GM21723 (cell line): ENCODE data around the gene RPAIN.

Experiments
- ATAC-seq: cut with Tn5 transposase; IDR thresholded peaks from one replicate; pipeline ENCODE4 v1.9.1; 2021; ENCODE audit warnings: mild to moderate bottlenecking, moderate library complexity; ENCODE audit not compliant: unreplicated experiment

Gene RPAIN, protein sequence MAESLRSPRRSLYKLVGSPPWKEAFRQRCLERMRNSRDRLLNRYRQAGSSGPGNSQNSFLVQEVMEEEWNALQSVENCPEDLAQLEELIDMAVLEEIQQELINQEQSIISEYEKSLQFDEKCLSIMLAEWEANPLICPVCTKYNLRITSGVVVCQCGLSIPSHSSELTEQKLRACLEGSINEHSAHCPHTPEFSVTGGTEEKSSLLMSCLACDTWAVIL

DNA sequence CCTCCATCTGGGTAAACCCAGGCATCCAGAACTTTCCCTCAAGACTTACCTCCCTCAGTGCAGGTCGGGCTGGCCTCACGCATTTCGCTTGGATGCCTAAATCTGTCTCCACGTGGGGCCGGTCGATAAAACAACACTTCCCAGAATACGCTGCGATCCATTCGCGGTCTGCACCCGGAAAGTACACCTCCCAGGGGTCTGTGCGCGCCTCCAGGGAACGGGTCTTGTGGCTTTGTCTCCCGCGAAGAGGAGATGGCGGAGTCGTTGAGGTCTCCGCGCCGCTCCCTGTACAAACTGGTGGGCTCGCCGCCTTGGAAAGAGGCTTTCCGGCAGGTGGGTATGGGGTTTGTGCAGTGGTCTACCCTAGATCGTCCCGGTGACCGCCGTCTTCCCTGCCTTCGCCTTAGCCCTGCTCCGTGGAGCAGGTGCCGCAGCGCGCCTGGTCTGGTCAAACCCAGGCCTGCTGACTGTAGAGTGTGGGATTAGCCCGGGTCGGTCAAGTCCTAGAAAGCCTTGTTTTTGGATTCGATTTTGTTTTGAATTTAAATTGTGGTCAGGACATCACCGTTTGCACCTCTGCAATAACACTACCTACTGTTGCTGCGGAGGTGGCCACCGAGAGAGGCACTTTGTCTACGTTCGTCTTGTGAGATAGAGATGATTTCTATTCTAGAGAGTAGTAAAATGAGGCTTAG, at the start of gene RPAIN:
TSS of gene RPAIN (plus strand) at position 224 of the 695 bp plus-strand sequence. CDS start at position 253, 29 bp downstream.
- ATAC-seq: peak; percentile 61

DNA sequence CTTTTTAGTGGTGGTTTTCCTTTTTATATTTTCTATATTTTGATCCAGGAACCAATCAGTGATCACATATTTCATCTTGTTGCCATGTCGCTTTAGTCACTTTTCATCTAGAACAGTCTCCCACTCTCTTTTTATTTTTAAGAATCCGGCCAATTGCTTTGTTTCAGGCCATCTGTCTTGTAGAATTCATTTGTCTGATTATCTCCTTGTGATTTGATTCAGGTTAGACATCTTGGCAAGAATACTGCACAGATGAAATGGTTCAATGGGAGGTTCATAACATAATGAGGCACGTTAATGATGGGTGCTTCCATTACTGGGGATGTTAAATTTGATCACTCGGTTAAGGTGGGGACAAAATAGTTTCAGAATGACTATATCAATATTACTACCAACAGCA, 49.6 kb upstream of the RPAIN start:
- no peak for ATAC-seq

DNA sequence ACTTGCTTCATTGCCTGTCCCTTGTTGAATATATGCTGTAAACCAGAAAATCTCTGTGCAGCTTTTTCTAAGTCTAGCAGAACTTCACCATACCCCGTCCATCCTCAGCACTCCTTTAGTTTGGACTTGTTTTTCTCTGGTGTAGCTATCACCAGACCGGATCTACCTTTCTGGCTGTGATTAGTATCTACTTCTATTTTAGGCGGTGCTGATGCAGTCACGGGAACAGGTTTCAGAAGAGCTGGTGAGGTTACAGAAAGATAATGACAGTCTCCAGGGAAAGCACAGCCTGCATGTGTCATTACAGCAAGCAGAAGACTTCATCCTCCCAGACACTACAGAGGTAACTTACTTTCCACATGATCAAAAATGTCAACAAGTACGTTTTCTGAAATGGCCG, 46.9 kb upstream of the RPAIN start:
- ATAC-seq: no peak

DNA sequence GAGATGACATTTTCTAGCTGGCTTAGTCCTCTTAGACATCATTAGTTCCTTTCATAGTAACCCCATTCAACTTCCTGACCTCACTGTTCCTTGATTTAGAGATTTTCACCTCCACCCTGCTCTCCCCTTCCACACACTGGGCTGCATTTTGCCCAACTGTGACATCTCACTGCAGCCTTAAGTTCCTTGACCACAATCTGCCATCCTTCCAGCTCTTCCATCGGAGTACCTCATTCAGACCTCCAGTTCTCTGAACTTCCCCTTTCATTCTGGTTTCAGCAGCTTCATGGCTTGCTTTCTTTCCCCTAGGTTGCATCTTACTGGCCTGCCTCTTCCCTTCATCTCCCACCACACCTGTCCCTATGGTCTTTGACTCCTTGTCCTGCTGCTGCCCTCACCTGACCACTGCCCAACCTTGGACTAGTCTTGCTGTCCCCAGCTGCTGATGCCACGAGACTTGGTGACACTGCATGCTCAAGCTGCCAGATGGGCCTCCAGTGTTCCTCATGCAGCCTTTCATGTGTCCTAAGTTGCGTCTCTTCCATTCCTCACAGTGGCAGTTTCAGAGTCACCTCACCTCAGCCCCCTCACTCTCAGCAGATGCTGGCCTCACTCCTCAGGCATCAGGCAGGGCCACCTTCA, 41.3 kb upstream of the RPAIN start:
- ATAC-seq: no peak

DNA sequence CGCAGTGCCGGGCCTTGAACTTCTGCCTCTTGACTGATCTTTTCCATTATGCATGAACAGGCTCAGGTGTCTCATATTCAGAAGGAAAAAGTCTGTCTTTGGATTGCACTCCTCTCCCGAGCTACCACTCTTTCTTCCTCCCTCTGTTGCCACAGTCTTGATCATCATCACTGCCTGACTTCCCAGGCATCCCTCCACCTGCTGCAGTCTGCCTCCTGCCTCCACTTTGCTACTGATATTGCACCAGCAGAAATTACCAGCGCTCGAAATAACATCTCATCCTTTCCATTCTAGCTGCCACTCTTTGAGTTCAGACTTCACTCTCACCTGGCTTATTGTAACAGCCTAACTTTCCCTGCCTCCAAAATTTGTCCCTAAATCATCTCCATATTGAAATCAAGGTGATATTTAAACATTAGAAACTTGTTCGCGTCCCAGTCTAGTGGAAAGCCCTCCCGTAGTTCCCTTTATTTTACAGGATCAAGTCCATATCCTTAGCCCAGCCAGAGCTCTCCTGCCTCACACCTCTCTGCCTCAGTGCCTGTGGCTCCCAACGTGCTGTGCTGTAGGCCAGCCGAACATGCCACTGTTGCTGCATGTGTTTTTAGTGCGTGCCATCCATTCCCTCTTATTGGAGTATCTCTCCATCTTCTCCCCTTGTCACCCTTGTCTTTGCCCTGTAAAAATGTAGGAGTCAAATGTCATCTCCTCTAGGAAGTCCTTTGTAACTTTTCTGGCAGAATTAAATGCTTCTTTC, 40.5 kb upstream of the RPAIN start:
- ATAC-seq: no peak

DNA sequence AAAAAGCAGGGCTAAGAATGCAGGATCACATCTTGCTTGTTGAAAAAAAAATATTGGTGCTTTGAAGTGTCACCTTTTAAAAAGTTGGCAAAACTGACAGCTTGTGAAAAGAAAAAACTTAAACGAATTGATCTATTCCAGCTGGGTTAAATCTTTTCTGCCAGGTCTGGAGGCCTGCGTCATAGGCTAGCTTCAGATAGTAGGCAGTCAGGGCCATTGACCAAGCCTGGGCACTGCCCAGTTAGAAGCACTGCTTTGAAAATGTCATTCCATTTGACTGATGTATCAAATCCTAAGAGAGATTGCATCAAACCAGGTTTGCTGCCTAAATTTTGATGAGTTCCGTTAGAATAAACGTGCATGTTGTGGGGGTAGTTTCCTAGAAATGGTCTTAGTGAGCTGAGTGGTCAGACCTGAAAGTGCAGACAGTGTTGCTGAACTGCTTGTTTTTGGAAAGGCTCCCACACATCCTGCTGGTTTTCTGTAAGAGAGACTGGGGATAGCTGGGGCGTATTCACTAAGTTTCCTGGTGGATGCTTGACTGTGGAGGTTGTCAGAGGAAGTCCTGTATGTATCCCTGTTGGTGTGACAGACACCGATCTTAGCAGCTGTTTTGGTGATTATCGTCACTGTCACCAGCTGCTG, 39.4 kb upstream of the RPAIN start:
- no peak for ATAC-seq

DNA sequence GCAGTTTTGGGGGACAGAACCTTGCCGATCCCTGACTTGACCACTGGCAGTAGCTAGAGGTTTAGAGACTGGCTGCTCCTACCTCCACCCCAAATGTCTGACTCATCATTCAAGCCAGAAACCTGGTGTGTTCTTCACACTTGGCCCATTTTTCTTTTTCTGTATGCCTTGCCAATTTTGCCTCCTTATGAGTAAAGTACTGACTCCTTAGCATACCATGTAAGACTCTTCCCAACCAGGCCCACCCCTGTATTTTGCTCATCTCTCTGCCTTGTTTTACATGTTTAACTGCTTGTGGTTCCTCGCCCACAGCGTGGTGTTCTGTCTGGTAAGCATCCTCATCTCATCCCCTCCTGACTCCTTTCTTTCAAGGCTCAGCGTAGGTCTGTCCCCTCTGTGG, 38.4 kb upstream of the RPAIN start:
- no peak for ATAC-seq

DNA sequence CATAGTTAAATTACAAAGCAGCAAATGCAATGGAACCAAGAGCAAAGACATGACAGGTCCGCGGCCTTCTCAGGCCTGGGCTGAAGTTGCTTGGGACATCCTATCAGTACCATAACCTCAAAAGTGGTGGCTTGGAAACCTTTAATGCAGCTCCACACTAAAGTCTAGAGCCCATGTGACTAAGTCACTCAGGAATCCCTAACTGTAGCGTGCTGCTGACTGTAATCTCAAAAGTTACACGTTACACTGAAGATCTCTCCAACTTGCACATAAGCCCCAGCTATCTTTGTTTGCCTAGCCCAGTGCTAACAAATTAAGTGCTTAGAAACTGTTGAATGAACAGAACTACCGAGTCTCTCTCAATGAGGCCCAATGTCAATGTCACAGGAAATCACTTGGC, 28.3 kb upstream of the RPAIN start:
- no peak for ATAC-seq

DNA sequence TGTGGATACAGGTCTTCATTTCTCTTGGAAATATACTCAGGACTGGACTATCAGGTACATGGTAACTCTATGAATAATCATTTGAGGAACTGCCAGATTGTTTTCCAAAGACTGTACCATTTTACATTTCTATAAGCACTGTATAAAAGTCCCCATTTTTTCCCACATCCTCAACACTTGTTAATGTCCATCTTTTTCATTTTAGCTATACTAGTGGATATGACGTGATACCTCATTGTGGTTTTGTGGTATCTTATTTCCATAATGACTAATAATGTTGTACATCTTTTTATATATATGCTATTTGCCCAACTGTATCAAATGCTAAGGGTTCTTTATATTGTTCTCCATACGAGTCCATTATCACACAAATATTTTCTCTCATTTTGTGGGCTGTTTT, 23.4 kb upstream of the RPAIN start:
- no peak for ATAC-seq

DNA sequence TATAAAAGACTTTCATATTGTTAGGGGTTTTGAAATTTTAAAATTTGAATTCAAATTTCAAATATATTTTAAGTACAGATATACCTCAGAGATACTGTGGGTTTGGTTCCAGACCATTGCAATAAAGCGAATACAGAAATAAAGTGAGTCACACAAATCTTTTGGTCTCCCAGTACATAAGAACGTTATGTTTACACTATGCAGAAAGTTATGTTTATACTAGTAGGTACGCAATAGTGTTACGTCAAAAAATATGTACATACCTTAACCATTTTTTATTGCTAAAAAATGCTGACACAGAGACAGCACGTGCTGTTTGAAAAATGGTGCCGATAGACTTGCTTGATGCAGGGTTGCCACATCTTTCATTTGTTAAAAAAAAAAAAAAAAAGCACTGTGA, 20.2 kb upstream of the RPAIN start:
- no peak for ATAC-seq

DNA sequence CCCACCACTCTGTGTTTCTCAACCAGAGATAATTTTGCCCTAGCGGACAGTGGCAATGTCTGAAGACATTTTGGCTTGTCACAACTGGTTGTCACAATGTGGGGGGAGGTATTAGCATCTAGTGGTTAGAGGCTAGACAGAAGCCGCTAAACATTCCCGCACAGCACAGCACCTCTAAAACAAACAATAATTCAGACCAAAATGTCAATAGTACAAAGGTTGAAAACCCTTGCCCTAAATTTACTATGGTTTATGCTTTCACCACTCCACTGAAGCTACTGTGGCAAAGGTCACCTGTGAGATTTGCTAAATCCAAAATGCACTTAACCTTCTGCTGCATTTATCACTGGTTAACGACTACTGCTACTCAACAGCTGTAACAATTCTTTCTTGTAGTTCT, 14.6 kb upstream of the RPAIN start:
- no peak for ATAC-seq

DNA sequence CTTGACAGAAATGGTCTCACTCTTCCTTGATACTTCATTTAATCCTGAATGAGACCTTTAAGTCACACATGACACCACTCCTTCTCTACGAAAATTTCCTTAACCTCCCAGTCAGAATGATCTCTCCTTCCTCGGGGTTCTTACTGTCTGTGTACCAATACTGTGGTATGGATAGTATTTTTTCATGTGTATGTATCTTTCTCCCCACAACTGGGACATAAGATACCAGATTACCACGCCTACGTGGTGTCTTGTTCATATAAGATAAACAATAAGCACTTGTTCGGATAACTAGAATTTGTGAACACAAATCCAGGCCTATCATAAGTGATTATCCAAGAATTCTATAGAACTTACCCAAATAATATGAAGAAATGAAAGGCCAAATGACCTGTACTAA, 11.8 kb upstream of the RPAIN start:
- no peak for ATAC-seq

DNA sequence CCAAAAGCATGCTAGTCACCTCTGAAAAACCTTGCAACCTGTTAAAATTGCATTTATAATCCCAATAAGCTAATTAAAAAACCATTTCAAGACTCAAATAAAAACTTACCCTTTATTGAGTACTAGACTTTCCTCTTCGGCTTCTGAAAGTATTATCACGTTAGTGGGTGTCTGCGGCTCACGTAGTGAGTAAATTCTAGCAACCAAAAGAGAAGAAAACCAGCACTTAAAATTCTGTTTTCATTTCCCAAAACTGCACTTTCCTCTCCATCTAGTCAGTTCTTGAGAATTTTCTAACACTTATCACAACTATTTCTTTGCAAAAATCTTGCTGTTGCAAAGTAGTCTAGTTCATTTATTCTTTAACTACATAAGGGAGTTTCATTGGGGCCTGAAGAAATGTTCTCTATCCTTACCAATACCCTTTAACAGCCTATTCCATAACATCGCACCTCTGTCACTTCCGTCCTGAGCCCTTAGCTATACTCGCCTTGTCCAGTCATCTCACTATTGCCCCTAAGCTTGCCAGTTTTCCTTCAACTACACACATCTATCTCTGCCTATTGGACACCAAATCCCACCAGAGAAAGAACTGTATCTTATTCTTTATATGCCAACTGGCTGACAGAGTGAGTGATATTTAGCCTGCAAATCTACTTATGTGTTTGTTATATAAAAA, 9.2 kb upstream of the RPAIN start:
- no peak for ATAC-seq

DNA sequence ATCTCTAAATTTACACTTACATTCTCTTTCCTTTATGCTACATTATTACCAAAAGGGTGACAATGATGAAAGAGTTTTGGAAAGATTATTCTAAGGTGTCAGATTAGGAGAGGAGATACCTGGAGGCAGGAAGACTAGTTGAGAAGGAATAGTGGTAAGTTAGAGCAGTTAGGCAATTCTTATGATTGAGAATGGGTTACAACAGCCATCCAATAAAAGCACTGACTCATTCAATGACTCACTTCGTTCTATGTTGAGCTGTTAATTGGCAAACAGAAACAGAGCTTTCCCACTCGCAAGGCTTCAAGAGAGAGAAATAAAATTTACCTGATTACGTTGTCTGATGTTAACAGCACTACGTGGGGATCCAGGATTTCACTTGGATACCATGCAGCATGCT, 6.3 kb upstream of the RPAIN start:
- ATAC-seq: no peak

DNA sequence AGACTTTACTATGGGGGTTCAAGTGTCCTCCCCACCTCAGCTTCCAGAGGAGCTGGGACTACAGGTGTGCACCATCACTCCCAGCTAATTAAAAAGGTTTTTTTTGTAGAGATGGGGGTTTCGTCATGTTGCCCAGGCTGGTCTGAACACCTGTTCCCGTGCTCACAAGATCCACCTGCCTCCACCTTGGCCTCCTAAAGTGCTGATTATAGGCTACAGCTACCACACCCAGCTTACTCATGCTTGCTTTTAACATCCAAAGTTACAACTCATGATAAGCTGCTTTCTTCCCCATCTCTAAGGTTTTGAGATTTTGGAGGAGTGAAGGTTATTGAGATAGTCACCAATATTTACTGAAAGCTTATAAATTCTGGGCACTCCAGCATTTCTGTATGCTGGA, 3.1 kb upstream of the RPAIN start:
- ATAC-seq: no peak

DNA sequence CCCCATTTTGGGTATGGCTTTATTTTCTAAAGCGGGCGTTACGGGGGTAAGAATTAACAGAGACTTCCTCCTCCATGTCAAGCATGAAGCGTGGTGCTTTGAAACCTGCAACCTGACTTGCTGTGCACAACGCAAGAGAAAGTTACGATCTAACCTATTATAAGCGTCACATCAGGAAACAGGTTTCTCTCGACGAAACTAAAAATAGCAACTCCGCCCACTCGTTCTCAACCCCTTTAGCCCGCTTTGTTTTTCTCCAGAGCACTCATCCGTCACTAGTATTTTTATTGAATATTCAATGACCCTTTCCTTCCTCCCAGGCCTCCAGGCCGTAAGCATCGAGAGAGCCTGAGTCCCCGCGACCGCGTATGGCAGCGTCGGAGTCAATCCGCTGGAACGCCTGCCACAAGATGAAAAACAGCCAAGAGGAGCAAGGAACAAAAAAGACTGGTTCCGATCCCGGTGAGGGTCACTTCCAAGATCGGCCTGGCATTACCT, 1.1 kb upstream of the RPAIN start:
- peak; percentile 41 for ATAC-seq

DNA sequence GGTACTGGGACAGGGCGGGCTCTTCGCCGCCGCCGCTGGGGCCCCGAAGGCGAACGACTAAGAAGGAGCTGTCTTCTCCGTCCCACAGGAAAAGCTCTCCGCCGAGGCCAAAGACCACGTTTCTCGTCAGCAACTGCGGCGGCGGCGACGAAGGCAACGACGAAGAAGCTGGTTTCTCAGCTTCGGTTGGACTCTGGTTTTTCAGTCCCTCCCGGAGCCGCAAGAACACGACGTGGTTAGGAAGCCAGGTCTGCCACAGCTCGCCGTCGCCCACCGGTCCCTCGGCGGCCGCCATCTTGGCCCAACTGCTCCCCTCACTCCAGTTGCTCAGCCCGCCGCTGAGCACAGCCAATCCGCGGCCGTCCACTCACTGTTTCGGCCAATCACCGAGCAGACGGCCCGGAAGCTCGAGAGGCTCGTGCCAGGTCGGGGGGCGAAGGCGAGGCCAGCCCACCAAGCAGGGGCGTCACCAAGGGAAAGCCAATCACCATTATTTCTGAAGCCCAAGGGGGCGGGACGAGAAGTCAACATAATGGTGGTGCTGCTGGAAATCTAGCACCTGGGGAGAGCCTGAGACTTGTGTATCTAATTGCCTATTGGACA, 525 bp upstream of the RPAIN start, which contains the start of gene NUP88:
TSS of gene NUP88 (minus strand) at position 307 of the 603 bp plus-strand sequence. CDS start at position 295, 12 bp downstream.
- ATAC-seq: peak; percentile 87

DNA sequence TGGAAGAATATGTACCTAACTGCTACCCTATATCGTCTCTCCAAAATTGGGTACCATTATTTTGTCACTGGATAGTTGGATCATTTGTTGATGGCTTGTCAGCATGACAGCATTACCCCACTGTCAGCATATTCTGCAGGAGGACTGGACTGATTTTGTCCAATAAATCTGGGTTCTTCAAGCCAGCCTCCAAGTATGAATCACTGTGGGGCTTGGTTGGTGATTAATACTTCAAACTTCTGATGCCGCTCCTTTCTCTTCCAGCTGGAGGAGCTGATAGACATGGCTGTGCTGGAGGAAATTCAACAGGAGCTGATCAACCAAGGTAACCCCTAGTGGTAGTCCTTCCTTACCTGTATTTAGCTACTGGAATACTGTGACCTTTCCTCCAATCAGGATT, 2.5 kb downstream of the RPAIN start:
- ATAC-seq: no peak

DNA sequence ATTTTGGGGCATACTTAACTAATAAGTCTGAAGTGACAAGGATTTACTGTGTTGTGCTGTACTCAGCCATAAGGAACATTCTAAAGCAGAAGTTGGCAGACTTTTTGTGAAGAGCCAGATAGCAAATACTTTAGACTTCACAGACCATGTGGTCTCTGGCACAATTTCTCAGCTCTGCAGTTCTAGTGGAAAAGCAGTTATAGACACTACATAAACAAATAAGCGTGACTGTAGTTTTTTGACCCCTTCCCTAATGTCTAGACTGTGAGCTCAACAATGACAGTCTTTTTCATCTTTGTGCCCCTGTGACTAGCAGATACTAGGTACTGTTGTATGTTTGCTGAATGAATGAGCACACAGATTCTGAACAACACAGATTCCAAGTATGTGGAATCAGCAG, 4.9 kb downstream of the RPAIN start:
- ATAC-seq: no peak

DNA sequence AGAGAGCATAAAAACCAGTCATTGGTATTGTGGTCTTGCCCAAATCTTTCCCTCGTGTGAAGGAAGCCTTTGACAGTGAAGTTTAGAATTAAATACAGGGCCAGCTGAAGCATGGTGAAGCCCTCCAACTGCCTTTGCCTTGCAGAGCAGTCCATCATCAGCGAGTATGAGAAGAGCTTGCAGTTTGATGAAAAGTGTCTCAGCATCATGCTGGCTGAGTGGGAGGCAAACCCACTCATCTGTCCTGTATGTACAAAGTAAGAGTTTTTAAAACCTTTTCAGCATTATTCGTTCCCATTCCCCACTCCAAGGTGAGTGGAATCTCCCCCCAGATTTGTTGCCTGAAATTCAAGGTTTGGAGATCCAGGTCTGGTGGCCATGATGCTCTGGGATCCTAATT, 5.8 kb downstream of the RPAIN start:
- no peak for ATAC-seq
